ENCODE results near the gene P2RY6. TPM values are rescaled to one million over a fixed set of nuclear protein-coding genes. Genes with fewer than 3 reads are reported as not detected.
A peak's percentile ranks its signal among the peaks of the same experiment; 100 is the strongest.

Gene P2RY6
- polyA plus RNA-seq, 12 donors = 1.0 to 11.7 (median 1.9) TPM; not detected in 1

GRCh38 chr11:73314117-73314961 lies 42.2 kb downstream of the P2RY6 start:
- no peak for DNase-seq

- no peak for DNase-seq
Measured at GRCh38 chr11:73315293-73316020, 43.3 kb downstream of the P2RY6 start.

GRCh38 chr11:73316422-73316821 lies 44.3 kb downstream of the P2RY6 start:
- no peak for DNase-seq

- no peak for DNase-seq
Measured at GRCh38 chr11:73317373-73317772, 45.2 kb downstream of the P2RY6 start.

GRCh38 chr11:73317803-73318202 lies 45.7 kb downstream of the P2RY6 start:
- no peak for DNase-seq

GRCh38 chr11:73318501-73319011 lies 46.4 kb downstream of the P2RY6 start:
- DNase-seq = no peak

GRCh38 chr11:73320763-73321603 lies 48.8 kb downstream of the P2RY6 start:
- DNase-seq = no peak

GRCh38 chr11:73321604-73322381 lies 49.7 kb downstream of the P2RY6 start:
- DNase-seq = no peak

GRCh38 chr11:73322382-73323306 lies 50.5 kb downstream of the P2RY6 start:
- no peak for DNase-seq

GRCh38 chr11:73323464-73323863 lies 51.3 kb downstream of the P2RY6 start:
- peak; percentile 76 for DNase-seq

GRCh38 chr11:73324116-73324515 lies 52.0 kb downstream of the P2RY6 start:
- DNase-seq = no peak

- no peak for DNase-seq
Measured at GRCh38 chr11:73324665-73325035, 52.5 kb downstream of the P2RY6 start.

GRCh38 chr11:73325036-73325981 lies 53.2 kb downstream of the P2RY6 start:
- DNase-seq = no peak

GRCh38 chr11:73326929-73327811 lies 55.0 kb downstream of the P2RY6 start:
- no peak for DNase-seq

GRCh38 chr11:73327812-73328364 lies 55.8 kb downstream of the P2RY6 start:
- DNase-seq = no peak

- no peak for DNase-seq
Measured at GRCh38 chr11:73330569-73331093, 58.5 kb downstream of the P2RY6 start.

Data from muscle of arm (tissue), 12 donors.